Measurements from ENCODE around the gene YARS1. TPM values are rescaled to one million over a fixed set of nuclear protein-coding genes. Genes with fewer than 3 reads are reported as not detected.
A peak's percentile ranks its signal among the peaks of the same experiment; 100 is the strongest.

YARS1 gene
- total RNA-seq = 100 to 1,000 TPM; 243 to 304 (median 264) TPM

- peak; percentile 100 for DNase-seq
- H3K9me3 Mint-ChIP-seq = no peaks in the 10 kb centered on the region
- peaks cover 29% of the 10 kb centered on the region for H3K36me3 Mint-ChIP-seq (ENCODE audit: insufficient read depth)
- peaks cover 55% of the 10 kb centered on the region for H3K4me1 Mint-ChIP-seq (ENCODE audit: low read depth)
- no peaks in the 10 kb centered on the region for H3K27me3 Mint-ChIP-seq (ENCODE audit: low read depth)
- peak within 1 kb of the TSS; percentile 100 for H3K4me3 Mint-ChIP-seq
- peak; percentile 92 to 95 for ATAC-seq
Observed at GRCh38 chr1:32817159-32817814, at the start of gene YARS1, which contains the start of gene S100PBP. YARS1 (minus strand) TSS chr1:32817358; CDS start chr1:32817244, 114 bp downstream. S100PBP (plus strand) TSS chr1:32817653; CDS start chr1:32826100, 8,447 bp downstream.

GRCh38 chr1:32865639-32866405 lies 48.7 kb upstream of the YARS1 start:
- Mint-ChIP-seq H3K36me3 (ENCODE audit: insufficient read depth) (peaks cover 24% of the 10 kb centered on the region), H3K9me3 (no peaks in the 10 kb centered on the region), H3K27me3 (ENCODE audit: low read depth) (peaks cover 12% of the 10 kb centered on the region), H3K4me1 (ENCODE audit: low read depth) (peaks cover 10% of the 10 kb centered on the region), H3K4me3 (no peak overlapping the region)
- DNase-seq (no peak), ATAC-seq (no peak)

GRCh38 chr1:32864375-32865019 lies 47.3 kb upstream of the YARS1 start:
- H3K36me3 Mint-ChIP-seq (ENCODE audit: insufficient read depth) = peaks cover 23% of the 10 kb centered on the region
- H3K27me3 Mint-ChIP-seq (ENCODE audit: low read depth) = peaks cover 5% of the 10 kb centered on the region
- no peak for DNase-seq
- no peaks in the 10 kb centered on the region for H3K9me3 Mint-ChIP-seq
- H3K4me1 Mint-ChIP-seq (ENCODE audit: low read depth) = peaks cover 3% of the 10 kb centered on the region
- ATAC-seq = no peak
- no peak overlapping the region for H3K4me3 Mint-ChIP-seq

- DNase-seq (no peak), ATAC-seq (no peak)
- Mint-ChIP-seq H3K27me3 (ENCODE audit: low read depth) (no peaks in the 10 kb centered on the region), H3K4me3 (no peak overlapping the region), H3K36me3 (ENCODE audit: insufficient read depth) (peaks cover 21% of the 10 kb centered on the region), H3K9me3 (no peaks in the 10 kb centered on the region), H3K4me1 (ENCODE audit: low read depth) (no peaks in the 10 kb centered on the region)
Observed at GRCh38 chr1:32863881-32864245, 46.7 kb upstream of the YARS1 start.

- H3K4me1 Mint-ChIP-seq (ENCODE audit: low read depth) = no peaks in the 10 kb centered on the region
- no peaks in the 10 kb centered on the region for H3K9me3 Mint-ChIP-seq
- H3K36me3 Mint-ChIP-seq (ENCODE audit: insufficient read depth) = peaks cover 17% of the 10 kb centered on the region
- no peak for DNase-seq
- ATAC-seq = no peak
- H3K4me3 Mint-ChIP-seq = no peak overlapping the region
- H3K27me3 Mint-ChIP-seq (ENCODE audit: low read depth) = no peaks in the 10 kb centered on the region
Observed at GRCh38 chr1:32863218-32863880, 46.2 kb upstream of the YARS1 start.

GRCh38 chr1:32861904-32862695 lies 44.9 kb upstream of the YARS1 start:
- Mint-ChIP-seq H3K9me3 (no peaks in the 10 kb centered on the region), H3K27me3 (ENCODE audit: low read depth) (no peaks in the 10 kb centered on the region), H3K4me1 (ENCODE audit: low read depth) (no peaks in the 10 kb centered on the region), H3K4me3 (no peak overlapping the region), H3K36me3 (ENCODE audit: insufficient read depth) (peaks cover 22% of the 10 kb centered on the region)
- DNase-seq = no peak
- ATAC-seq = no peak

GRCh38 chr1:32860566-32860965 lies 43.4 kb upstream of the YARS1 start:
- no peaks in the 10 kb centered on the region for H3K9me3 Mint-ChIP-seq
- DNase-seq (no peak), ATAC-seq (no peak)
- H3K4me1 Mint-ChIP-seq (ENCODE audit: low read depth) = no peaks in the 10 kb centered on the region
- no peak overlapping the region for H3K4me3 Mint-ChIP-seq
- H3K36me3 Mint-ChIP-seq (ENCODE audit: insufficient read depth) = peaks cover 29% of the 10 kb centered on the region
- no peaks in the 10 kb centered on the region for H3K27me3 Mint-ChIP-seq (ENCODE audit: low read depth)

GRCh38 chr1:32859915-32860314 lies 42.8 kb upstream of the YARS1 start:
- Mint-ChIP-seq H3K4me3 (no peak overlapping the region), H3K36me3 (ENCODE audit: insufficient read depth) (peaks cover 30% of the 10 kb centered on the region), H3K9me3 (no peaks in the 10 kb centered on the region), H3K4me1 (ENCODE audit: low read depth) (no peaks in the 10 kb centered on the region), H3K27me3 (ENCODE audit: low read depth) (no peaks in the 10 kb centered on the region)
- ATAC-seq = no peak
- no peak for DNase-seq

GRCh38 chr1:32858791-32859190 lies 41.6 kb upstream of the YARS1 start:
- DNase-seq (no peak), ATAC-seq (no peak)
- H3K4me3 Mint-ChIP-seq = no peak overlapping the region
- H3K4me1 Mint-ChIP-seq (ENCODE audit: low read depth) = no peaks in the 10 kb centered on the region
- no peaks in the 10 kb centered on the region for H3K27me3 Mint-ChIP-seq (ENCODE audit: low read depth)
- no peaks in the 10 kb centered on the region for H3K9me3 Mint-ChIP-seq
- peaks cover 38% of the 10 kb centered on the region for H3K36me3 Mint-ChIP-seq (ENCODE audit: insufficient read depth)

- Mint-ChIP-seq H3K4me3 (no peak overlapping the region), H3K36me3 (ENCODE audit: insufficient read depth) (peaks cover 35% of the 10 kb centered on the region), H3K4me1 (ENCODE audit: low read depth) (no peaks in the 10 kb centered on the region), H3K27me3 (ENCODE audit: low read depth) (no peaks in the 10 kb centered on the region), H3K9me3 (no peaks in the 10 kb centered on the region)
- ATAC-seq (no peak), DNase-seq (no peak)
Observed at GRCh38 chr1:32858136-32858535, 41.0 kb upstream of the YARS1 start.

GRCh38 chr1:32855861-32856617 lies 38.9 kb upstream of the YARS1 start:
- peaks cover 28% of the 10 kb centered on the region for H3K36me3 Mint-ChIP-seq (ENCODE audit: insufficient read depth)
- H3K4me3 Mint-ChIP-seq = no peak overlapping the region
- no peak for DNase-seq
- no peak for ATAC-seq
- H3K4me1 Mint-ChIP-seq (ENCODE audit: low read depth) = no peaks in the 10 kb centered on the region
- H3K9me3 Mint-ChIP-seq = no peaks in the 10 kb centered on the region
- H3K27me3 Mint-ChIP-seq (ENCODE audit: low read depth) = no peaks in the 10 kb centered on the region

GRCh38 chr1:32848354-32849063 lies 31.4 kb upstream of the YARS1 start:
- peaks cover 11% of the 10 kb centered on the region for H3K36me3 Mint-ChIP-seq (ENCODE audit: insufficient read depth)
- no peaks in the 10 kb centered on the region for H3K4me1 Mint-ChIP-seq (ENCODE audit: low read depth)

GRCh38 chr1:32831878-32832277 lies 14.7 kb upstream of the YARS1 start:
- peaks cover 48% of the 10 kb centered on the region for H3K36me3 Mint-ChIP-seq (ENCODE audit: insufficient read depth)
- ATAC-seq (no peak), DNase-seq (no peak)
- H3K4me3 Mint-ChIP-seq = no peak overlapping the region
- no peaks in the 10 kb centered on the region for H3K27me3 Mint-ChIP-seq (ENCODE audit: low read depth)
- H3K9me3 Mint-ChIP-seq = no peaks in the 10 kb centered on the region
- peaks cover 7% of the 10 kb centered on the region for H3K4me1 Mint-ChIP-seq (ENCODE audit: low read depth)

More at GRCh38 chr1:32848354-32849063, 31.4 kb upstream of the YARS1 start:
- Mint-ChIP-seq H3K27me3 (ENCODE audit: low read depth) (no peaks in the 10 kb centered on the region), H3K9me3 (no peaks in the 10 kb centered on the region), H3K4me3 (no peak overlapping the region)
- no peak for DNase-seq
- ATAC-seq = no peak
